SH-SY5Y (cell line): Measurements from ENCODE around the gene MAN1A1.

Source experiments
- GATA2 ChIP-seq: IDR thresholded peaks from 2 replicates; pipeline ENCODE4 v1.6.1; 2011; ENCODE audit warnings: mild to moderate bottlenecking, low read depth, low read length
- GATA3 ChIP-seq: IDR thresholded peaks from 2 replicates; pipeline ENCODE4 v1.6.1; 2011; ENCODE audit warnings: low read depth, mild to moderate bottlenecking, low read length, moderate library complexity

Gene MAN1A1

DNA sequence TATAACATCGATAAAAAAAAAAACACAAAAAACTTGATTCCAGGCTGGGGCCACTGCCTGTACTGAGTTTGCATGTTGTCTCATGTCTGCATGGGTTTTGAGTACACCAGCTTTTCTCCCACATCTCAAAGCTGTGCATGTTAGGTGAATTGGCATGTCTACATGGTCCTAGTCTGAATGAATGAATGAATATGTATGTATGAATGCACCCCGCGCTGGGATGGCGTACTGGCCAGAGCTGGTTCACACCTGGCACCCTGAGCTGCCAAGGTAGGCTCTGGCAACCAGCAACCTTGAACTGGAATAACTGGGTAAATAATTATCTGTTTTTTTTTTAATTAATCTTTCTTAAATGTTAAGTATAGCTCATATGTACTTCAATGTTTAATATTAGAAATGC lies 131.0 kb downstream of the MAN1A1 start:
- no peak for TF ChIP-seq GATA3
- no peak for TF ChIP-seq GATA2

DNA sequence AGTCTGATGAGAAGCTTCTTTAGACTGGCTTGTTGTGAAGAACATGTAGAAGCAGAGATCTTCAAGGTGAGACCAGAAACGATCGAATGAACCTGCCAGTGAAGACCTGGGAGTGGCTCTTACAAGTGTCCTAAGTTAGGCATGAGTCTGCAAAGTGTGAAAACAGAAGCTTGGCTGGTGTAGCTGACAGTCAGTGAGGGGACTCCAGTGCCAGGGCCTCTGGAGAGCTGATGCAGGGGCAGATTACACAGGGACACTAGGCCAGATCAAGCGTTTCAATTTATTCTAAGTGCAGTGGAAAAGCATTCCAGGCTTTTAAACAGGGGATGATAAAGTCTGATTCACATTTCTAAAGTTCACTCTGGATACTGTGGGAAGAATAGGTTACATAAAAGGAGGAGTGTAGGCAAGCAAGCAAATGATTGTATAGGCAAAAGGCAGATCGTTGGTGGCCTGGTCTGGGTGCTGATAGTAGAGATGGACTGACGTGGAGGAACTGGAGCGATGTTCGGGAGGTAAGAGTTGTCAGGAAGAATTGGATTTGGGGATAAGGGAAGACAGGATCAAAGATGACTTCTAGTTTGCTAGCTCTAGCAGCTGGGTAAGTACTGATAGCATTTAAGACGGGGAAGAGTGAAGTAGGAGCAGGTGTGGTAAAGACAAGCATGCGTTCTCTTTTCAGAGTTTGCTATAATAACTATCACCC lies 133.5 kb downstream of the MAN1A1 start:
- TF ChIP-seq GATA2 (peak; percentile 60), GATA3 (no peak)

DNA sequence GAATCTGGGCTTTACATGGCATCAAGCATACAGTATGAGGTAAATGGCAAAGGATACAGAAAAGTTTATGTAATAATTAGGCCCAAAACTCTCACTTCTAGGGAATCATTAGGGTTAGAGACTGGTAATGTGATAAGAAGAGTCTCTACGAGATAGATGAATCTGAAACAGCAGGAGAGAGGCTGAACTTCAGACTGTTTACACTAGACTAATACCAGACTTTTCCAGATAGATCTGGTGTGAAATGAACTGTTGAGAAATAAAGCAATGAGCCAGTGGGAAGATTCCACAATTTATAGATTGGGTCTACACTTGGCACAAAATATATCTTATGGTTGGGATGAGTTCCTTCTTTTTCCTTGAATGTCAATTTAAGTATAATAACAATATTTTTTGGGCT lies 134.3 kb downstream of the MAN1A1 start:
- TF ChIP-seq GATA3 (no peak), GATA2 (no peak)

DNA sequence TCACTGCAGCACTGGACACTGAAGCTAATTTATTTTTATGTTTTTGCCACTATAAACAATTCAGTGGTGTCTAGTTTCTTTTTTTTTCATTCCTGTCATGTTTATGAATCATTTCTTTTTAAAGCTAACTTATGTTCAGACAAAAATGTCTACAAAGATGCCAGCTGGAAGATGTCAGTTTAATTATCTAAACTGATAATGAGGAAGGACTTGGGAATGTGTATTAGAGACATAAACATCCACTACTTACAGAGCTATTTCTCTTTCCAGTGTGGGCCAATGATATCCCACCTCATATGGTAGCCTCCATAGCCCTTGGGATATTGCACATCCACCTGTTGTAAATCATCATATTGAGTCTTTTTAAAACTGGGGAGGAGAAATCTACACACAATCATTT lies 139.0 kb downstream of the MAN1A1 start:
- TF ChIP-seq GATA2 = no peak
- TF ChIP-seq GATA3 = no peak

DNA sequence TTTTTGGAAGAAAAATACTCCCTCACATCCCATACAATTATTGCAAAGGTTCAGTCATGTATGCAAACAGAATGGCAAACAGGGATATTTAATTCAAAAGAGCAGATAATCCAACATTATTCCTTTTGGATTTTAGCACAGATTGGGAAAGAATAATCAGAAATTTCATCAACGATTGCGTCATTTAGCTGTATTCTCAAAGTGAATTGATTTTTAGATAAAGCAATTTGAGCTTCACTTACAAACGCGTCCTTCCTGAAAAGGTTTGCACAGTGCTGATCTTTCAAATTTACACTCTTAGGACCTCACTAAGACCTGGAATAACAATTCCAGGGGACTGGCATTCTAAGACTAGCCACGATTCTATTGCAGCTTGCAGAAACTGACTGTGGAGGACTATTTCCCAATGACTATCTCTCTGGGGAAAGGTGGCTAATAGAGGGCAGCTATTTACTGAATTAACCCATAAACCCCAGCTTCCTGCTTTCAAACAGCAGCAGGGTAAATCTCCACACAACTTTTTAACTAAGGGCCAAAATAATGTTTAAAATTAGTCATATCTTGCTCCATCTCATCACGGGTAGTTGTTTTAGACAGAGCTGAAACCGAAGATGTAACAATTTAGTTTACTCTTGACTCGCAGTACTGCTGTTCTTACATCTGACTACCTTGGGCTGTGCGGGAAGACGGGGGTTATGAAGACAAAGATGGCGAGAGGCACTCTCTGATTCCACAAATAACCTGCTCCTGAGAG lies 139.9 kb downstream of the MAN1A1 start:
- no peak for TF ChIP-seq GATA2
- TF ChIP-seq GATA3 = no peak

DNA sequence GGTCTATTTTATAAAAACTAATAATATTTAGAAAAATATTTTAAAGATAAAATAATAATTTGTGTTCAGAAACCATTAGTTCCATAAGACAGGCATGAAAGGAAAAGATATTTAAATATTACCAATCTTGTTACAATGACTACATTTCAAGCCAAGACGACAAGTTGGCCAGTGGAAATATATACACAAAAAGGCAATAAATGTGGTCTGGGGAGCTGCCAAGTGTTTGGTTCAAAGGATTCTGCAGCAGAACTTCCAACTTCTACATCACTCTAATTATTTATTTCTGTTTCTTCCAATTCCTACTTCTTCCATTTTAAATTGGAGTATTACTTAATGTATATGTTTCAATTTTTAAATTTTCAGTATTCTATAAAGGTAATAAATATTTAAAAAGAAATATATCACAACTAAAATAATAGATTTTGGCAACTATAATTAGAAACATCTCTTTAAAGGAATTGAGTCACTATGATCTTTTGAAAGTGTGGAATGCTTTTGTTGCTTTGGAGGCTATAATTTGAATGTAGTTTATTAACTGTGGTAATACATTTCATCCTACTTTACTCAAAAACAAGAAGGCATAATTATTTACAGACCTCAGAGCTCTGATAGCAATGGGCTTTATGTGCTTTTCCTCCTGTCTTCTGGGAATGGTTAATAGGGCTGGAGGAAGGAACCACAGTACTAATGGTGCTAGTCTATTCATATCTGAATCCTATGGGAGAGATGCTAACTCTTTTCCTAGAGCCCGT lies 141.4 kb downstream of the MAN1A1 start:
- no peak for TF ChIP-seq GATA3
- TF ChIP-seq GATA2 = no peak

DNA sequence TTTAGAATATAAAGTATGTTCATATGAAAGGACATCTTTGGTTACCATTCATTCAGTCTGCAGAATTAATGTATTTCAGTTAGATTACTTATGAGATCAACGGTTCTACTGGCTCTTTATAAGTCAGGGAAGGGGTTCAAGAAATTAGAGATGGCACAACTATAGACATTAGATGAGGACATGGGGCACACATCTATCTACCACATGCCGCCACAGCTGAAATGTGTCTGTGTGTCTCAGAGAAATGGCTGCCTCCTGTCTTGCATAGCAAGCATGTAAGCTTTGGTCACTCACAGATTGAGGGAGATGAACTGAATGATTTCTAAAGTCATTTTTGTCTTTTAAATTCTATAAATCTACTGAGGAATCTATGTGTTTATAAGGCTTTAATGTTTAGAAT lies 142.2 kb downstream of the MAN1A1 start:
- TF ChIP-seq GATA2 = no peak
- no peak for TF ChIP-seq GATA3

DNA sequence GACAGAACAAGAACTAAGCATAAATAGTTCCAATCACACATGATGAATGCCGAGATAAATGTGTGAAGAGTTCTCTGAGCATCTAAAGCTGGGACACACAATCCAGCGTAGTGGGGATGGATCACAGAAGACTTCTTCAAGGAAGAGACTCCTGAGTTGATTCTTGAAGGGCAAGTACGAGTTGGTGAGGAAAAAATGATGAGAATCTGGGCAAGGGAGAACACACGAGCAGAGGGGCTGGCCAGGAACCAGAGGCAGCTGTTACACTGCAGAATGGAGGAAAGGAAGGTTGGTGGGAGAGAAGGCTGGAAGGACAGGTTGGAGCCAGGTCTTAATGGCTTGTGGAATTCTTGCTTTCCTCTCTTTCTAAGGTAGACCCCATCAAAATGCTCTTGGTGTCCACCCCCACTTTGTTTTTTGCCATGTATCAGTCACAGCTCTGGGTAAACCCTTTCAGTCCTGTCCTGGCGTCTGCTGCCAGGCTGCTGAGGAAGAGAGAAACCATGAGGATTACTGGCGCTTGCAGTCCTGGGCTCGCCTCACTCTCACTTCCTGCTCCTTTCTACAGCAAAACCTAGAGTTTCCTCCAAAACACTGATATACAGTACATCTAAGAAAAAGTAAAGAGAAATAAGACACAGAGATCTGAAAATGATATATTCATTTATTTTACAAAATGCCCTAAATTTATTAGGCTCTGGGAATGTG lies 143.5 kb downstream of the MAN1A1 start:
- TF ChIP-seq GATA2 (no peak), GATA3 (no peak)

DNA sequence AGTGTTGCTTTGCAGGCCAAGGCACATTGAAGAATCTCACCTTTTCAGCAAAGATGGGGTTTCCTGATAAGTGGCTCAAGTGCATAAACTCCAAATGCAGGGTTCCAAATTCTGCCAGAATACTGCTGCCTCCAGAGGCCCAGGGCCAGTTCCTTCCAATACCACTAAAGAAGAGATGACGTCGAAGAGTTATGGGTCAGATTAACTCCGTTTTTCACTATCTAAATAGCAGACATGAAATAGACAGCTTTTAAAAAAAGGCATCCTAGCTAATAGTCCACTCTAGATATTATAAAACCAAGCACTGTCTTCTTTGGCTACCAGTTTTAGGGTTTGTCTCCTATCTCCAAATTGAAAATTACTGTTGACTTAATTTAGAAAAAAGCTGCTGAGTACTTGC lies 144.8 kb downstream of the MAN1A1 start:
- TF ChIP-seq GATA2 (no peak), GATA3 (no peak)

DNA sequence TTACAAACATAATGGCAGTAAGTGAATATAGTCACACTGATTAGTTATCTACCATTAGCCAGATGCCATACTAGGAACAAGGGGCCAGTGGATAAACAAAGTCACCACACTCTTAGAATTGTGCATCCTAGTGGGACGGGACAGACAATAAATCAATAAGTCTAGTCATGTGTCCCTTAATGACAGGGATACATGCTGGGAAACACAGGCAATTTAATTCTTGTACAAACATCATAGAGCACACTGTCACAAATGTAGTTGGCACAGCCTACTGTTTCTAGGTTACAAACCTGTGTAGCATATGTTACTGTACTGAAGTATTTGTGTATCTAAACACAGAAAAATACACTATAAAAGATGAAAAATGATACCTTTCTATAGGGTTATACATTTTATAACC lies 148.1 kb downstream of the MAN1A1 start:
- TF ChIP-seq GATA3 = no peak

DNA sequence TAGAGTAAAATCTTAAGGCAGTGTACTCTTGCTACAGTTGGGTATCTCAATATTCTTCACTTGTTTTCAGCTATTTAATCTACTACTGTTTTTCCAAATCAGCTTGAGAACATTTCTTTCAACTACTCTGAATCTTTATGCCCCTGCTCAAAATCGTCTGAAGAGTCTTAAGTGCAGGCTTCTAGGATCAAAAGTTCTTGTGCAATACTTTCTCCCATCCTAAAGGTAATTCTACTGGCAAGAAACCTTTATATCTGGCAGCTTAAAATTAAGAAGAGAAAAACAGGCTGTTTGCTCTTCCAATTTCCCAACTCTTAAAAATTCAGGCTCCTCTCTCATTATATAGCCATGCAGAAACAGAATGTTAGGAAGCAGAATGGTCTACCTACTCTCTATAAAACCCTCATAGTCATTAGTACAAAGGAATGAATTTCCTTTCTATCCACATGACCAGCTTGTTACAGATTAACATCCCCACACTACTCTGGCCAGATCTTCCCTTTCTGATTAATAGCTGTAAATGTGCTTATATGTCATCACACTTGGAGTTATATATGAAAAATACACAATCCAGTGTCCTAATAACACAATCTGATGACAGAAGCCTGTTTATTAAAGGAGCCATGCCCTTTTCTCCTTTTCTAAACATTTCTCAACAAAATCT lies 148.9 kb downstream of the MAN1A1 start:
- TF ChIP-seq GATA2 (no peak), GATA3 (no peak)

DNA sequence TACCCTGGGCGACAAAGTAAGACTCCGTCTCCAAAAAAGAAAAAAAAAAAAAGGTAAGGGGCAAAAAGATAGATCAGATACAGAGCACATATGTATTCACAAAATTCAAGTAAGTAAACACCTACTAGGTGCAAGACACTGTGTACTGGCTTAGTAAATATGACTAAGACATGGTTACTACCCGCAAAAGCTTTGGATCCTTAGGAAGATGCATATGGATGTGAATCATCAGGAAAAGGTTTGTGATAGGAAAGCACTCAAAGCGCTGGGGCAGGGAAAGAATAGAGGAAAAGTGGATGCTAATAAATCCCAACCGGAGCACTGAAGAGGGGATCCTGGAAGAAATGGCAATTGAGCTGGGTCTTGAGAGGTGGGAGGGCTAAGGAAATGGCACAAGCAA lies 152.3 kb downstream of the MAN1A1 start:
- TF ChIP-seq GATA3 = no peak
- TF ChIP-seq GATA2 = no peak

DNA sequence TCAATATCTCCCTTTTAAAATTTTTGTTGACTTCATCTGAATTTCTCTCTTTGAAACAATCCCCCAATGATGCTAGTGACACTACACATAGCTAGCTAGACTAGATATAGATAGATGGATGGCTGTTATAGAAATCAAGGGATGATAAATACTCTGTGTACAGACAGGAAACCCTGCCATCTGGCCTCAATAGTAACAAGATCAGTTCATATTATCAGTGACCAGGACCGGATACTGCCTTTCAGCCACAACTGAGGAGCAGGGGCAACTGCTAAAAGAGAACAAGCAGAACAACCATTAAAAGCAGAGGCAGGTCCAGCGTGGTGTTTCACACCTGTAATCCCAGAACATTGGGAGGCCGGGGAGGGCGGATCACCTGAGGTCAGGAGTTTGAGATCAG lies 152.8 kb downstream of the MAN1A1 start:
- TF ChIP-seq GATA3 (no peak), GATA2 (peak; percentile 63)

DNA sequence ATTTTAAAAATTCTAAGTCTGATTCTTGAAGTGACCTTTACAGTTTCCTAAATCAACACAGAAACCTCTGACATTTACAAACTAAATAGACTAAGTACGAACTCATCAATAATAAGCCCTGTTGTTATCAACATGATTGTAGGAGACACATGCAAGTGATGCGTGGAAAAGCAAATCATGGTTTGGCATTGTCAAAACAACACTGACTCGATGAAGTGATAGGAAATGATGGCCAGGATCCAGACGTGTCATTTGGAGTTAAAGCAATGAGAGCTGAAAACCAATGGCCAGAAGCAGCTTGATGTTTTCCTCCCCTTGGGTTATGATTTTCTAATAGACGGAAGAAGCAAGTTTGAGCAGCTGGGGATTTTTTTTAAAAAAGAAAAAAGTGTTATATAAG lies 153.7 kb downstream of the MAN1A1 start:
- TF ChIP-seq GATA2 (peak; percentile 80), GATA3 (peak; percentile 50; the same call in 1 of the 2 replicates)

DNA sequence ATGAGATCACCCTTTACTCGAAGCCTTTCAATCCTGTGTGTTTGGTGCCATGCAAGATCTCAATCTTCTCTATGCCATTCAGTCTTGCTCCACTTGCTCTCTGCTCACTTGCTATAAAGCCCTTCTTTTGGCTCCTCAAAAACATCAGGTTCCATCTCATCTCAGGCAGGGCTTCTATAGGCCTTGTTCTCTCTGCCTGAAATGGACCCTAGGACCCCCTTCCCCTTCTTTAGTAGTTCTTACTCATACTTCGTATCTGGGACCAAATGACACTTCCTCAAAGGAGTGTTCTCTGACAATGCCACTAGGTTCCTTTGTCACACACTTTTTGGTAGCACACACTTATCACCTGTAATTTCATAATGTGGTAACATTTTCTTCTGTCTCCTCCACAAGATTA lies 154.4 kb downstream of the MAN1A1 start:
- TF ChIP-seq GATA2 (no peak; the same call in 1 of the 2 replicates), GATA3 (no peak)
